ENCODE measurements around the gene SYT11. TPM values are rescaled to one million over a fixed set of nuclear protein-coding genes. Genes with fewer than 3 reads are reported as not detected.
A peak's percentile ranks its signal among the peaks of the same experiment; 100 is the strongest.

Gene SYT11
- total RNA-seq, 1 donor from 2014 or later = 22.3 TPM

GRCh38 chr1:155913969-155914757 lies 54.8 kb downstream of the SYT11 start:
- H2AFZ ChIP-seq (ENCODE audit: low read depth, low read length) = no peak overlapping the region
- peak overlapping the region; percentile 12 for H3K27ac ChIP-seq (ENCODE audit: low read depth, low read length)
- no peaks in the 10 kb centered on the region for H3K27me3 ChIP-seq (ENCODE audit: insufficient read depth, low read length)
- Mint-ChIP-seq H3K36me3 (ENCODE audit: low read depth, unreplicated experiment) (peaks cover 16% of the 10 kb centered on the region), H3K4me3 (ENCODE audit: unreplicated experiment) (peak overlapping the region; percentile 74), H3K4me1 (ENCODE audit: low read depth, unreplicated experiment) (peaks cover 32% of the 10 kb centered on the region), H3K9me3 (ENCODE audit: unreplicated experiment) (no peaks in the 10 kb centered on the region), H3K27me3 (ENCODE audit: low read depth, unreplicated experiment) (no peaks in the 10 kb centered on the region), H3K27ac (ENCODE audit: unreplicated experiment) (peak overlapping the region; percentile 77)
- no peak for DNase-seq (ENCODE audit: low read depth)
- peaks cover 53% of the 10 kb centered on the region for H3K36me3 ChIP-seq (ENCODE audit: insufficient read depth, low read length)
- H3K4me1 ChIP-seq (ENCODE audit: insufficient read depth, low read length) = peaks cover 13% of the 10 kb centered on the region
- peaks cover 36% of the 10 kb centered on the region for H3K79me2 ChIP-seq (ENCODE audit: insufficient read depth, low read length)
- H3K4me3 ChIP-seq (ENCODE audit: insufficient read depth, low read depth, low read length) = no peak overlapping the region
- FAIRE-seq = no peak
- no peaks in the 10 kb centered on the region for H3K9me3 ChIP-seq (ENCODE audit: insufficient read depth, low read depth, low read length)
- no peak overlapping the region for H3K9ac ChIP-seq (ENCODE audit: low read length)
- H3K4me2 ChIP-seq (ENCODE audit: low read length) = no peak overlapping the region
- peaks cover 18% of the 10 kb centered on the region for H4K20me1 ChIP-seq (ENCODE audit: insufficient read depth, low read length)
- TF ChIP-seq, protein P1, sequence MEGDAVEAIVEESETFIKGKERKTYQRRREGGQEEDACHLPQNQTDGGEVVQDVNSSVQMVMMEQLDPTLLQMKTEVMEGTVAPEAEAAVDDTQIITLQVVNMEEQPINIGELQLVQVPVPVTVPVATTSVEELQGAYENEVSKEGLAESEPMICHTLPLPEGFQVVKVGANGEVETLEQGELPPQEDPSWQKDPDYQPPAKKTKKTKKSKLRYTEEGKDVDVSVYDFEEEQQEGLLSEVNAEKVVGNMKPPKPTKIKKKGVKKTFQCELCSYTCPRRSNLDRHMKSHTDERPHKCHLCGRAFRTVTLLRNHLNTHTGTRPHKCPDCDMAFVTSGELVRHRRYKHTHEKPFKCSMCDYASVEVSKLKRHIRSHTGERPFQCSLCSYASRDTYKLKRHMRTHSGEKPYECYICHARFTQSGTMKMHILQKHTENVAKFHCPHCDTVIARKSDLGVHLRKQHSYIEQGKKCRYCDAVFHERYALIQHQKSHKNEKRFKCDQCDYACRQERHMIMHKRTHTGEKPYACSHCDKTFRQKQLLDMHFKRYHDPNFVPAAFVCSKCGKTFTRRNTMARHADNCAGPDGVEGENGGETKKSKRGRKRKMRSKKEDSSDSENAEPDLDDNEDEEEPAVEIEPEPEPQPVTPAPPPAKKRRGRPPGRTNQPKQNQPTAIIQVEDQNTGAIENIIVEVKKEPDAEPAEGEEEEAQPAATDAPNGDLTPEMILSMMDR (IDR thresholded peaks at IDR 0.05; ENCODE audit: insufficient read depth, low read depth, low read length) = no peak
- TF ChIP-seq EZH2 (IDR thresholded peaks at IDR 0.05; ENCODE audit: insufficient read depth, low read length) = no peak

- Histone ChIP-seq H3K9ac (ENCODE audit: low read length) (no peak overlapping the region), H3K4me2 (ENCODE audit: low read length) (no peak overlapping the region), H3K36me3 (ENCODE audit: insufficient read depth, low read length) (peaks cover 81% of the 10 kb centered on the region), H2AFZ (ENCODE audit: low read depth, low read length) (no peak overlapping the region), H3K79me2 (ENCODE audit: insufficient read depth, low read length) (peaks cover 53% of the 10 kb centered on the region), H3K4me3 (ENCODE audit: insufficient read depth, low read depth, low read length) (no peak overlapping the region), H3K4me1 (ENCODE audit: insufficient read depth, low read length) (no peaks in the 10 kb centered on the region), H4K20me1 (ENCODE audit: insufficient read depth, low read length) (peaks cover 48% of the 10 kb centered on the region), H3K27ac (ENCODE audit: low read depth, low read length) (no peak overlapping the region), H3K9me3 (ENCODE audit: insufficient read depth, low read depth, low read length) (no peaks in the 10 kb centered on the region), H3K27me3 (ENCODE audit: insufficient read depth, low read length) (no peaks in the 10 kb centered on the region)
- TF ChIP-seq, protein P1 (IDR thresholded peaks at IDR 0.05; ENCODE audit: insufficient read depth, low read depth, low read length) = no peak
- TF ChIP-seq EZH2 (IDR thresholded peaks at IDR 0.05; ENCODE audit: insufficient read depth, low read length) = no peak
- H3K9me3 Mint-ChIP-seq (ENCODE audit: unreplicated experiment) = no peaks in the 10 kb centered on the region
- no peak overlapping the region for H3K4me3 Mint-ChIP-seq (ENCODE audit: unreplicated experiment)
- no peaks in the 10 kb centered on the region for H3K27me3 Mint-ChIP-seq (ENCODE audit: low read depth, unreplicated experiment)
- H3K4me1 Mint-ChIP-seq (ENCODE audit: low read depth, unreplicated experiment) = peaks cover 17% of the 10 kb centered on the region
- DNase-seq (ENCODE audit: low read depth) (no peak), FAIRE-seq (no peak)
- H3K36me3 Mint-ChIP-seq (ENCODE audit: low read depth, unreplicated experiment) = peaks cover 19% of the 10 kb centered on the region
- H3K27ac Mint-ChIP-seq (ENCODE audit: unreplicated experiment) = no peak overlapping the region
Observed at GRCh38 chr1:155918660-155919059, 59.3 kb downstream of the SYT11 start.

- TF ChIP-seq EZH2 (IDR thresholded peaks at IDR 0.05; ENCODE audit: insufficient read depth, low read length) = no peak
- TF ChIP-seq, protein P1 (IDR thresholded peaks at IDR 0.05; ENCODE audit: insufficient read depth, low read depth, low read length) = no peak
- no peak overlapping the region for H2AFZ ChIP-seq (ENCODE audit: low read depth, low read length)
- H3K4me2 ChIP-seq (ENCODE audit: low read length) = no peak overlapping the region
- H3K27me3 ChIP-seq (ENCODE audit: insufficient read depth, low read length) = no peaks in the 10 kb centered on the region
- FAIRE-seq = no peak
- H3K4me1 Mint-ChIP-seq (ENCODE audit: low read depth, unreplicated experiment) = peaks cover 10% of the 10 kb centered on the region
- H3K27ac Mint-ChIP-seq (ENCODE audit: unreplicated experiment) = no peak overlapping the region
- H3K4me3 ChIP-seq (ENCODE audit: insufficient read depth, low read depth, low read length) = no peak overlapping the region
- no peak overlapping the region for H3K27ac ChIP-seq (ENCODE audit: low read depth, low read length)
- peaks cover 53% of the 10 kb centered on the region for H4K20me1 ChIP-seq (ENCODE audit: insufficient read depth, low read length)
- H3K36me3 ChIP-seq (ENCODE audit: insufficient read depth, low read length) = peaks cover 76% of the 10 kb centered on the region
- no peaks in the 10 kb centered on the region for H3K9me3 ChIP-seq (ENCODE audit: insufficient read depth, low read depth, low read length)
- peaks cover 53% of the 10 kb centered on the region for H3K79me2 ChIP-seq (ENCODE audit: insufficient read depth, low read length)
- H3K9ac ChIP-seq (ENCODE audit: low read length) = no peak overlapping the region
- H3K36me3 Mint-ChIP-seq (ENCODE audit: low read depth, unreplicated experiment) = peaks cover 18% of the 10 kb centered on the region
- no peaks in the 10 kb centered on the region for H3K9me3 Mint-ChIP-seq (ENCODE audit: unreplicated experiment)
- H3K4me1 ChIP-seq (ENCODE audit: insufficient read depth, low read length) = no peaks in the 10 kb centered on the region
- no peak for DNase-seq (ENCODE audit: low read depth)
- no peaks in the 10 kb centered on the region for H3K27me3 Mint-ChIP-seq (ENCODE audit: low read depth, unreplicated experiment)
- no peak overlapping the region for H3K4me3 Mint-ChIP-seq (ENCODE audit: unreplicated experiment)
Observed at GRCh38 chr1:155919801-155920200, 60.4 kb downstream of the SYT11 start.

Data from astrocyte (in vitro differentiated cells and primary cell).